IMR-90 (cell line): ENCODE data around the gene USB1. TPM values are rescaled to one million over a fixed set of nuclear protein-coding genes. Genes with fewer than 3 reads are reported as not detected.

Source experiments
- ATAC-seq: fragments of 200-7000 bp; cut with Tn5 transposase; 2 replicates; pipeline ENCODE4 v1.9.1; 2020; ENCODE audit warnings: low read depth, mild to moderate bottlenecking, moderate library complexity
- BruUV-seq: library from RNA; stranded (reverse); fragments of 400-500 nt; replicated peaks from 2 replicates; lab custom pipeline; 2021; lab: Mats Ljungman, UMichigan
- CTCF ChIA-PET: fragments of 300-600 bp; formaldehyde crosslinking; extraction: SDS; loops from one replicate; lab custom pipeline; 2021; ENCODE audit warnings: antibody characterized with exemption; lab: Yijun Ruan, JAX
- POLR2A ChIA-PET: fragments of 300-600 bp; sonication (Branson Sonifier 250); formaldehyde crosslinking; loops from one replicate; lab custom pipeline; 2022; ENCODE audit warnings: antibody characterized with exemption; ENCODE audit not compliant: unreplicated experiment; lab: Charles Lee
- DNase-seq: peaks from one replicate; pipeline ENCODE4 v3.0.0; 2013
- H2AFZ ChIP-seq: replicated peaks from 2 replicates; pipeline ENCODE3; 2013; ENCODE audit warnings: low read length, mild to moderate bottlenecking; ENCODE audit not compliant: poor library complexity
- H2AK5ac ChIP-seq: 2 replicates; pipeline ENCODE4 v1.6.1; 2013; ENCODE audit warnings: low read depth, low read length, inconsistent platforms
- H2AK9ac ChIP-seq: replicated peaks from 2 replicates; pipeline ENCODE3; 2013; ENCODE audit warnings: mild to moderate bottlenecking, low read depth, low read length, moderate library complexity; ENCODE audit not compliant: poor library complexity
- H2BK120ac ChIP-seq: 2 replicates; pipeline ENCODE4 v1.6.1; 2013; ENCODE audit warnings: low read depth, low read length, inconsistent platforms
- H2BK15ac ChIP-seq: 3 replicates; pipeline ENCODE4 v1.6.1; 2013; ENCODE audit warnings: low read depth, low read length, inconsistent platforms
- H2BK20ac ChIP-seq: 2 replicates; pipeline ENCODE4 v1.6.1; 2013; ENCODE audit warnings: low read depth, mild to moderate bottlenecking, inconsistent platforms, low read length, moderate library complexity
- H2BK5ac ChIP-seq: 2 replicates; pipeline ENCODE4 v1.6.1; 2013; ENCODE audit warnings: mild to moderate bottlenecking, low read depth, low read length, inconsistent platforms; ENCODE audit not compliant: poor library complexity, severe bottlenecking
- H3K14ac ChIP-seq: replicated peaks from 2 replicates; pipeline ENCODE4 v1.6.1; 2013; ENCODE audit warnings: low read depth, low read length, inconsistent platforms
- H3K18ac ChIP-seq: 2 replicates; pipeline ENCODE4 v1.6.1; 2013; ENCODE audit warnings: low read depth, low read length, control low read depth
- H3K23ac ChIP-seq: 2 replicates; pipeline ENCODE4 v1.6.1; 2013; ENCODE audit warnings: low read depth, low read length, inconsistent platforms
- H3K27ac ChIP-seq: 2 replicates; pipeline ENCODE4 v1.5.1; 2013; ENCODE audit warnings: mild to moderate bottlenecking, control low read depth, low read length; ENCODE audit not compliant: insufficient read depth
- H3K27me3 ChIP-seq: 2 replicates; pipeline ENCODE4 v1.6.1; 2013; ENCODE audit warnings: low read length; ENCODE audit not compliant: control insufficient read depth, insufficient read depth
- H3K36me3 ChIP-seq: 2 replicates; pipeline ENCODE4 v1.6.1; 2013; ENCODE audit warnings: low read length, mixed read lengths; ENCODE audit not compliant: control insufficient read depth, insufficient read depth
- H3K4ac ChIP-seq: 2 replicates; pipeline ENCODE4 v1.6.1; 2013; ENCODE audit warnings: low read depth, low read length, inconsistent platforms
- H3K4me1 ChIP-seq: 2 replicates; pipeline ENCODE4 v1.6.1; 2013; ENCODE audit warnings: low read length, mixed read lengths; ENCODE audit not compliant: control insufficient read depth, insufficient read depth
- H3K4me2 ChIP-seq: 2 replicates; pipeline ENCODE4 v1.6.1; 2013; ENCODE audit warnings: low read depth, mild to moderate bottlenecking, control low read depth, low read length, moderate library complexity
- H3K4me3 ChIP-seq: 2 replicates; pipeline ENCODE4 v1.5.1; 2013; ENCODE audit warnings: low read depth, mild to moderate bottlenecking, control low read depth, low read length, moderate library complexity; ENCODE audit not compliant: insufficient read depth
- H3K56ac ChIP-seq: 2 replicates; pipeline ENCODE4 v1.6.1; 2013; ENCODE audit warnings: low read length, inconsistent platforms; ENCODE audit not compliant: insufficient read depth; ENCODE audit errors: extremely low read depth
- H3K79me1 ChIP-seq, 2 experiments: 2 replicates each; pipeline ENCODE4 v1.6.1; 2013; ENCODE audit warnings: low read length in 2 of 2, inconsistent platforms in 1 of 2, low read depth in 1 of 2
- H3K9ac ChIP-seq: 2 replicates; pipeline ENCODE4 v1.6.1; 2013; ENCODE audit warnings: low read depth, low read length, control low read depth
- H3K9me1 ChIP-seq: 2 replicates; pipeline ENCODE4 v1.6.1; 2013; ENCODE audit warnings: low read length, inconsistent platforms; ENCODE audit not compliant: insufficient read depth
- H3K9me3 ChIP-seq: 2 replicates; pipeline ENCODE4 v1.6.1; 2013; ENCODE audit warnings: low read length; ENCODE audit not compliant: control insufficient read depth, insufficient read depth
- H4K20me1 ChIP-seq: 2 replicates; pipeline ENCODE4 v1.6.1; 2013; ENCODE audit warnings: low read length, inconsistent platforms; ENCODE audit not compliant: insufficient read depth
- H4K5ac ChIP-seq: 2 replicates; pipeline ENCODE4 v1.6.1; 2013; ENCODE audit warnings: mild to moderate bottlenecking, low read depth, low read length, control low read depth
- H4K8ac ChIP-seq, 2 experiments: 2 replicates each; pipeline ENCODE4 v1.6.1; 2013; ENCODE audit warnings: low read depth in 2 of 2, low read length in 2 of 2, control low read depth in 1 of 2, inconsistent platforms in 1 of 2
- H4K91ac ChIP-seq: 2 replicates; pipeline ENCODE4 v1.6.1; 2013; ENCODE audit warnings: low read depth, low read length, inconsistent platforms; ENCODE audit not compliant: insufficient read depth
- BHLHE40 ChIP-seq: fragments of 150-350 bp; IDR thresholded peaks from 2 replicates; pipeline ENCODE4 v1.6.1; 2016; ENCODE audit warnings: mild to moderate bottlenecking, low read depth, low read length
- CEBPB ChIP-seq: IDR thresholded peaks from 2 replicates; pipeline ENCODE4 v1.6.1; 2012; ENCODE audit warnings: low read depth, low read length, improper control_type of control experiment
- CHD1 ChIP-seq: IDR thresholded peaks from 2 replicates; pipeline ENCODE4 v1.6.1; 2012; ENCODE audit warnings: low read depth, low read length, improper control_type of control experiment
- FOS ChIP-seq: fragments of 150-350 bp; IDR thresholded peaks from 2 replicates; pipeline ENCODE4 v1.6.1; 2016; ENCODE audit warnings: low read depth, low read length
- MAFK ChIP-seq: IDR thresholded peaks from 2 replicates; pipeline ENCODE4 v1.6.1; 2012; ENCODE audit warnings: low read depth, low read length, improper control_type of control experiment
- NFE2L2 ChIP-seq: fragments of 150-350 bp; IDR thresholded peaks from 2 replicates; pipeline ENCODE4 v1.6.1; 2016; ENCODE audit warnings: low read depth, mild to moderate bottlenecking, low read length
- POLR2A ChIP-seq: IDR thresholded peaks from 2 replicates; pipeline ENCODE4 v1.6.1; 2012; ENCODE audit warnings: mild to moderate bottlenecking, low read depth, low read length
- RAD21 ChIP-seq: IDR thresholded peaks from 2 replicates; pipeline ENCODE4 v1.6.1; 2012; ENCODE audit warnings: low read length, improper control_type of control experiment
- RCOR1 ChIP-seq: IDR thresholded peaks from 2 replicates; pipeline ENCODE4 v1.6.1; 2012; ENCODE audit warnings: mild to moderate bottlenecking, low read length, improper control_type of control experiment; ENCODE audit not compliant: insufficient replicate concordance
- RFX5 ChIP-seq: IDR thresholded peaks from 2 replicates; pipeline ENCODE4 v1.8.0; 2012; ENCODE audit warnings: low read depth, mild to moderate bottlenecking, low read length, moderate library complexity
- SMC3 ChIP-seq: fragments of 150-350 bp; IDR thresholded peaks from 2 replicates; pipeline ENCODE4 v1.6.1; 2016; ENCODE audit warnings: low read depth, mild to moderate bottlenecking, antibody characterized with exemption, low read length, moderate library complexity
- WGBS, 2 experiments: methylation state at CpG; one replicate each; pipeline versions ENCODE4 v1.1.5 to v1.1.7; 2013; ENCODE audit warnings: missing lambda C conversion rate in 2 of 2; ENCODE audit not compliant: insufficient read length in 1 of 2; ENCODE audit errors: extremely low coverage in 2 of 2; 5-methylcytosine and 5-hydroxymethylcytosine counted together
- dilution Hi-C: fragments of 300-500 bp; cut with HindIII; formaldehyde crosslinking; loops from one replicate; pipeline ENCODE4 v1.14.3; 2018; ENCODE audit warnings: low sequenced_read_pairs; ENCODE audit not compliant: unreplicated experiment
- in situ Hi-C: fragments of 300-500 bp; cut with MboI; formaldehyde crosslinking; loops from 3 replicates; pipeline ENCODE4 v1.14.3; 2019; ENCODE audit warnings: low sequenced_read_pairs, inconsistent platforms, mixed read lengths
- intact Hi-C: fragments of 100-400 bp; cut with micrococcal nuclease; formaldehyde crosslinking; loops from 2 replicates; pipeline ENCODE4 v1.10.0; 2022
- polyA plus RNA-seq, 3 experiments: library from polyadenylated mRNA; depleted of rRNA; stranded (reverse); fragments of >200 nt; gene quantifications; 2 replicates each; pipeline ENCODE4 v1.2.3, GENCODE V29; 2012; ENCODE audit warnings: low replicate concordance in 1 of 3
- total RNA-seq: library from RNA; depleted of rRNA; stranded (reverse); fragments of >200 nt; gene quantifications from 2 replicates; pipeline ENCODE4 v1.2.3, GENCODE V29; 2012
- TF ChIP-seq, protein P1 (sequence below): fragments of 150-350 bp; IDR thresholded peaks from 2 replicates; pipeline ENCODE4 v1.6.1; 2016; ENCODE audit warnings: low read depth, mild to moderate bottlenecking, low read length, moderate library complexity, borderline replicate concordance
- TF ChIP-seq, protein P2 (sequence below): fragments of 150-350 bp; IDR thresholded peaks from 2 replicates; pipeline ENCODE4 v1.6.1; 2017; ENCODE audit warnings: mild to moderate bottlenecking, antibody characterized with exemption, low read length, low read depth
- TF ChIP-seq, protein P3 (sequence below): conservative IDR thresholded peaks from 2 replicates; pipeline ENCODE4 v1.5.1; 2012; ENCODE audit warnings: mild to moderate bottlenecking, low read depth, low read length, improper control_type of control experiment

Gene USB1
- total and polyA plus RNA-seq, 2 of the 4 experiments (the other 2 are of a cell fraction) = 45.9 to 94.9 TPM

DNA sequence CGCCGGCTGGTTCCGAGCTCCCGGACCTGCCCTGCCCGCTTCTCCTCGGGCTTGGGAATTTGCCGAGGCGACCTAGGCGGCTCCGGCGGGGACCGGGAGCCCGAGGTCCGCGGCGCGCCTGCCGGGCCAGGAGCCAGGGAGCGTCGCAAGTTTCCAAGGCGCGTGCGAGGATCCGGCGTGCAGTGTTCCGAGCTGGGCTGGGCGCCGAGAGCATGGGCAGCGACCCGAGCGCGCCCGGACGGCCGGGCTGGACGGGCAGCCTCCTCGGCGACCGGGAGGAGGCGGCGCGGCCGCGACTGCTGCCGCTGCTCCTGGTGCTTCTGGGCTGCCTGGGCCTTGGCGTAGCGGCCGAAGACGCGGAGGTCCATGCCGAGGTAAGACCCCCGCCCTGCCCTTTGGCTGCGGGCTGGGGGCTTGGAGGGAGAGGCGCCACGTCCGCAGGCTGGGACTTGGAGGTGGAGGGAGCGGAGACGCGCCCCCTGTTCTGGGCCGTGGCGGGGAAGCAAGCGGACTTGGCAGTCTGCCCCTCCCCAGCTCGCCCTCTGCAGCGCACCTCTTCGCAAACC lies 25.0 kb downstream of the USB1 start:
- Histone ChIP-seq H3K27ac (no peak overlapping the region), H2BK5ac (no peak overlapping the region), H2AFZ (peak overlapping the region; percentile 95), H4K8ac (no peak overlapping the region), H2AK9ac (no peak overlapping the region), H2AK5ac (no peak overlapping the region), H4K91ac (no peak overlapping the region), H3K23ac (no peak overlapping the region), H3K9me3 (no peaks in the 10 kb centered on the region), H3K56ac (no peak overlapping the region), H4K20me1 (peaks cover 9% of the 10 kb centered on the region; the same call in 1 of the 2 replicates), H3K4me1 (peaks cover 16% of the 10 kb centered on the region), H4K5ac (no peak overlapping the region), H3K79me1 (no peaks in the 10 kb centered on the region), H2BK15ac (no peak overlapping the region), H2BK120ac (no peak overlapping the region), H3K4ac (no peak overlapping the region), H3K9ac (no peak overlapping the region), H3K4me3 (peak overlapping the region; percentile 61), H3K14ac (no peak overlapping the region), H3K4me2 (peak overlapping the region; percentile 76), H3K27me3 (peaks cover 36% of the 10 kb centered on the region), H3K18ac (no peak overlapping the region), H2BK20ac (no peak overlapping the region), H3K9me1 (peaks cover 4% of the 10 kb centered on the region; the same call in 1 of the 2 replicates), H3K36me3 (no peaks in the 10 kb centered on the region)
- ChIA-PET CTCF (interaction anchor here (1.5 kb wide), 1 partner anchor 95 kb away, joined by 7 read pairs; no protein-coding TSS in a partner anchor), POLR2A (no interaction called here)
- intact Hi-C loops (no loop called here), dilution Hi-C loops (no loop called here), in situ Hi-C loops (no loop called here)
- ATAC-seq (peak; percentile 30), DNase-seq (peak; percentile 17)
- no TSS peak for BruUV-seq
- TF ChIP-seq RAD21 (no peak), RFX5 (no peak), NFE2L2 (no peak), RCOR1 (no peak), POLR2A (no peak), SMC3 (no peak), BHLHE40 (no peak), MAFK (no peak), CEBPB (no peak), CHD1 (no peak), FOS (no peak)
- TF ChIP-seq, protein P1, sequence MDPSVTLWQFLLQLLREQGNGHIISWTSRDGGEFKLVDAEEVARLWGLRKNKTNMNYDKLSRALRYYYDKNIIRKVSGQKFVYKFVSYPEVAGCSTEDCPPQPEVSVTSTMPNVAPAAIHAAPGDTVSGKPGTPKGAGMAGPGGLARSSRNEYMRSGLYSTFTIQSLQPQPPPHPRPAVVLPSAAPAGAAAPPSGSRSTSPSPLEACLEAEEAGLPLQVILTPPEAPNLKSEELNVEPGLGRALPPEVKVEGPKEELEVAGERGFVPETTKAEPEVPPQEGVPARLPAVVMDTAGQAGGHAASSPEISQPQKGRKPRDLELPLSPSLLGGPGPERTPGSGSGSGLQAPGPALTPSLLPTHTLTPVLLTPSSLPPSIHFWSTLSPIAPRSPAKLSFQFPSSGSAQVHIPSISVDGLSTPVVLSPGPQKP = no peak
- TF ChIP-seq, protein P2, sequence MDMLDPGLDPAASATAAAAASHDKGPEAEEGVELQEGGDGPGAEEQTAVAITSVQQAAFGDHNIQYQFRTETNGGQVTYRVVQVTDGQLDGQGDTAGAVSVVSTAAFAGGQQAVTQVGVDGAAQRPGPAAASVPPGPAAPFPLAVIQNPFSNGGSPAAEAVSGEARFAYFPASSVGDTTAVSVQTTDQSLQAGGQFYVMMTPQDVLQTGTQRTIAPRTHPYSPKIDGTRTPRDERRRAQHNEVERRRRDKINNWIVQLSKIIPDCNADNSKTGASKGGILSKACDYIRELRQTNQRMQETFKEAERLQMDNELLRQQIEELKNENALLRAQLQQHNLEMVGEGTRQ = no peak
- TF ChIP-seq, protein P3, sequence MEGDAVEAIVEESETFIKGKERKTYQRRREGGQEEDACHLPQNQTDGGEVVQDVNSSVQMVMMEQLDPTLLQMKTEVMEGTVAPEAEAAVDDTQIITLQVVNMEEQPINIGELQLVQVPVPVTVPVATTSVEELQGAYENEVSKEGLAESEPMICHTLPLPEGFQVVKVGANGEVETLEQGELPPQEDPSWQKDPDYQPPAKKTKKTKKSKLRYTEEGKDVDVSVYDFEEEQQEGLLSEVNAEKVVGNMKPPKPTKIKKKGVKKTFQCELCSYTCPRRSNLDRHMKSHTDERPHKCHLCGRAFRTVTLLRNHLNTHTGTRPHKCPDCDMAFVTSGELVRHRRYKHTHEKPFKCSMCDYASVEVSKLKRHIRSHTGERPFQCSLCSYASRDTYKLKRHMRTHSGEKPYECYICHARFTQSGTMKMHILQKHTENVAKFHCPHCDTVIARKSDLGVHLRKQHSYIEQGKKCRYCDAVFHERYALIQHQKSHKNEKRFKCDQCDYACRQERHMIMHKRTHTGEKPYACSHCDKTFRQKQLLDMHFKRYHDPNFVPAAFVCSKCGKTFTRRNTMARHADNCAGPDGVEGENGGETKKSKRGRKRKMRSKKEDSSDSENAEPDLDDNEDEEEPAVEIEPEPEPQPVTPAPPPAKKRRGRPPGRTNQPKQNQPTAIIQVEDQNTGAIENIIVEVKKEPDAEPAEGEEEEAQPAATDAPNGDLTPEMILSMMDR = no peak
- WGBS, 2 experiments = 0% methylated on average over 13 of the region's 65 CpGs; no CpG with 5 or more reads in 1 of the 2 experiments
